Raji (cell line): ENCODE results near the gene PLXND1.

Experiments
- POLR2A ChIP-seq: IDR thresholded peaks from 2 replicates; pipeline ENCODE4 v1.6.1; 2011; ENCODE audit warnings: low read depth, low read length, control low read depth; ENCODE audit not compliant: insufficient read depth

PLXND1 gene

GRCh38 chr3:129569856-129570255 is 36.6 kb downstream of the PLXND1 start:
- no peak for TF ChIP-seq POLR2A

GRCh38 chr3:129567939-129568338 is 38.5 kb downstream of the PLXND1 start:
- TF ChIP-seq POLR2A = no peak

GRCh38 chr3:129567176-129567705 is 39.2 kb downstream of the PLXND1 start:
- no peak for TF ChIP-seq POLR2A

- TF ChIP-seq POLR2A = no peak
Measured at GRCh38 chr3:129565902-129566301, 40.6 kb downstream of the PLXND1 start.

- TF ChIP-seq POLR2A = no peak
Measured at GRCh38 chr3:129564981-129565644, 41.4 kb downstream of the PLXND1 start.

GRCh38 chr3:129563850-129564535 is 42.5 kb downstream of the PLXND1 start:
- TF ChIP-seq POLR2A = no peak

GRCh38 chr3:129563332-129563731 is 43.1 kb downstream of the PLXND1 start:
- TF ChIP-seq POLR2A = no peak

GRCh38 chr3:129562803-129563202 is 43.7 kb downstream of the PLXND1 start:
- no peak for TF ChIP-seq POLR2A

GRCh38 chr3:129561619-129562248 is 44.7 kb downstream of the PLXND1 start:
- TF ChIP-seq POLR2A = no peak

- no peak for TF ChIP-seq POLR2A
Measured at GRCh38 chr3:129560911-129561594, 45.4 kb downstream of the PLXND1 start.

- no peak for TF ChIP-seq POLR2A
Measured at GRCh38 chr3:129560269-129560787, 46.1 kb downstream of the PLXND1 start.

GRCh38 chr3:129559565-129560079 is 46.9 kb downstream of the PLXND1 start:
- TF ChIP-seq POLR2A = no peak

- no peak for TF ChIP-seq POLR2A
Measured at GRCh38 chr3:129558772-129559564, 47.5 kb downstream of the PLXND1 start.

- TF ChIP-seq POLR2A = no peak
Measured at GRCh38 chr3:129558081-129558771, 48.2 kb downstream of the PLXND1 start.

GRCh38 chr3:129557548-129557894 is 49.0 kb downstream of the PLXND1 start:
- TF ChIP-seq POLR2A = no peak
